Measurements from ENCODE around the gene CLEC16A. TPM values are rescaled to one million over a fixed set of nuclear protein-coding genes. Genes with fewer than 3 reads are reported as not detected.

The CLEC16A gene
- total RNA-seq, 4 donors from 2014 or later: 7.6 to 65.6 (median 28.0) TPM

GRCh38 chr16:11147033-11147753 lies 202.8 kb downstream of the CLEC16A start:
- no peak for DNase-seq
- no peaks in the 10 kb centered on the region for H3K4me1 ChIP-seq
- H3K9me3 ChIP-seq: no peaks in the 10 kb centered on the region
- TF ChIP-seq POLR2A (IDR thresholded peaks at IDR 0.05): no peak
- intact Hi-C loops (cut with DNase I; ENCODE audit: low total_unique reads): no loop called here
- H3K27me3 ChIP-seq: no peaks in the 10 kb centered on the region
- H3K4me3 ChIP-seq: no peak overlapping the region
- H3K27ac ChIP-seq: no peak overlapping the region
- H3K36me3 ChIP-seq: no peaks in the 10 kb centered on the region

- Histone ChIP-seq H3K9me3 (no peaks in the 10 kb centered on the region), H3K27ac (no peak overlapping the region), H3K27me3 (no peaks in the 10 kb centered on the region), H3K36me3 (no peaks in the 10 kb centered on the region), H3K4me1 (no peaks in the 10 kb centered on the region), H3K4me3 (no peak overlapping the region)
- TF ChIP-seq POLR2A (IDR thresholded peaks at IDR 0.05) (no peak), CTCF (IDR thresholded peaks at IDR 0.05) (no peak)
- intact Hi-C loops (cut with DNase I; ENCODE audit: low total_unique reads): no loop called here
- no peak for DNase-seq
These were observed 203.5 kb downstream of the CLEC16A start for GRCh38 chr16:11147754-11148444.

GRCh38 chr16:11149011-11149616 lies 204.8 kb downstream of the CLEC16A start:
- Histone ChIP-seq H3K36me3 (no peaks in the 10 kb centered on the region), H3K4me1 (no peaks in the 10 kb centered on the region), H3K4me3 (no peak overlapping the region), H3K9me3 (no peaks in the 10 kb centered on the region), H3K27ac (no peak overlapping the region), H3K27me3 (no peaks in the 10 kb centered on the region)
- intact Hi-C loops (cut with DNase I; ENCODE audit: low total_unique reads): no loop called here
- no peak for DNase-seq
- TF ChIP-seq POLR2A (IDR thresholded peaks at IDR 0.05) (no peak), CTCF (IDR thresholded peaks at IDR 0.05) (no peak)

GRCh38 chr16:11150190-11150589 lies 205.8 kb downstream of the CLEC16A start:
- no peaks in the 10 kb centered on the region for H3K4me1 ChIP-seq
- H3K4me3 ChIP-seq: no peak overlapping the region
- intact Hi-C loops (cut with DNase I; ENCODE audit: low total_unique reads): no loop called here
- no peaks in the 10 kb centered on the region for H3K9me3 ChIP-seq
- no peak for DNase-seq
- H3K36me3 ChIP-seq: no peaks in the 10 kb centered on the region
- no peaks in the 10 kb centered on the region for H3K27me3 ChIP-seq
- TF ChIP-seq POLR2A (IDR thresholded peaks at IDR 0.05) (no peak), CTCF (IDR thresholded peaks at IDR 0.05) (no peak)
- H3K27ac ChIP-seq: no peak overlapping the region

- intact Hi-C loops (cut with DNase I; ENCODE audit: low total_unique reads): no loop called here
- no peaks in the 10 kb centered on the region for H3K27me3 ChIP-seq
These were observed 207.0 kb downstream of the CLEC16A start for GRCh38 chr16:11151156-11151884.

More at GRCh38 chr16:11151156-11151884, 207.0 kb downstream of the CLEC16A start:
- no peaks in the 10 kb centered on the region for H3K4me1 ChIP-seq
- H3K27ac ChIP-seq: no peak overlapping the region
- TF ChIP-seq POLR2A (IDR thresholded peaks at IDR 0.05): no peak
- TF ChIP-seq CTCF (IDR thresholded peaks at IDR 0.05): no peak
- no peak overlapping the region for H3K4me3 ChIP-seq
- no peak for DNase-seq
- H3K9me3 ChIP-seq: no peaks in the 10 kb centered on the region
- no peaks in the 10 kb centered on the region for H3K36me3 ChIP-seq
